ENCODE data around the gene PTPRA. TPM values are rescaled to one million over a fixed set of nuclear protein-coding genes. Genes with fewer than 3 reads are reported as not detected.

The PTPRA gene
- total RNA-seq, 1 experiment from 2014 or later = 57.0 TPM

DNA sequence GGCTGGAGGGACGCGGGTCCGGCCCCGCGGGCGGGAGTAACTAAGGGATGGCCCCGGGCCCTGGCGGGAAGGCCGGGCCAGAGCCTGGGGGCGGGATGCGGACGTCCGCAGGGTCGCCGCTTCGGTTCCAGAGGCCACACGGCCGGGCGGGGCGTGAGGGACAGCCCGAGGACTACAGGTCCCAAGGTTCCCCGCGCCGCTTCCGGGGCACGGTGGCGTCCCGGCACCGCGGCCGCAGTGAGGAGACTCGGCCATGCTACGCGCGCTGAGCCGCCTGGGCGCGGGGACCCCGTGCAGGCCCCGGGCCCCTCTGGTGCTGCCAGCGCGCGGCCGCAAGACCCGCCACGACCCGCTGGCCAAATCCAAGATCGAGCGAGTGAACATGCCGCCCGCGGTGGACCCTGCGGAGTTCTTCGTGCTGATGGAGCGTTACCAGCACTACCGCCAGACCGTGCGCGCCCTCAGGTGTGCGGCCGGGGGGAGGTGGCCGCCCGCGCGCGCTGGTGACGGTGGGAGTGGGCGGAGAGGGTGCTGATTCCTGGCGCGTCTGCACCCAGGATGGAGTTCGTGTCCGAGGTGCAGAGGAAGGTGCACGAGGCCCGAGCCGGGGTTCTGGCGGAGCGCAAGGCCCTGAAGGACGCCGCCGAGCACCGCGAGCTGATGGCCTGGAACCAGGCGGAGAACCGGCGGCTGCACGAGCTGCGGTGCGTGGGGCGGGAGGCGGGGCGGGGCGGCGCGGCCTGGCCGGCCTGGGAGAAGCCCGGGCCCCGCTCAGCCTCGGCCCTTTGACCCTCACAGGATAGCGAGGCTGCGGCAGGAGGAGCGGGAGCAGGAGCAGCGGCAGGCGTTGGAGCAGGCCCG, 172.8 kb downstream of the PTPRA start, which contains the start of gene MRPS26:
Gene MRPS26, plus strand, starts transcription at position 237 of the 861 bp plus-strand sequence. Its CDS starts 17 bp downstream, at position 254.
- peak; percentile 94 to 96 for DNase-seq
- Histone ChIP-seq H3K36me3 (ENCODE audit: control insufficient read depth, insufficient read depth, low read length) (peaks cover 11% of the 10 kb centered on the region), H3K4me3 (ENCODE audit: low read depth, low read length) (peak within 1 kb of the TSS; percentile 96), H3K4me1 (peaks cover 14% of the 10 kb centered on the region), H3K27me3 (replicated peaks; ENCODE audit: control insufficient read depth, insufficient read depth, low read length) (no peaks in the 10 kb centered on the region), H3K9me3 (no peaks in the 10 kb centered on the region)
- Mint-ChIP-seq H3K27me3 (ENCODE audit: insufficient read depth, unreplicated experiment) (no peaks in the 10 kb centered on the region), H3K9me3 (ENCODE audit: unreplicated experiment) (no peaks in the 10 kb centered on the region), H3K27ac (ENCODE audit: unreplicated experiment) (peak within 1 kb of the TSS; percentile 37), H3K4me3 (ENCODE audit: unreplicated experiment) (peak within 1 kb of the TSS; percentile 83), H3K36me3 (ENCODE audit: insufficient read depth, unreplicated experiment) (peaks cover 81% of the 10 kb centered on the region), H3K4me1 (ENCODE audit: low read depth, unreplicated experiment) (peaks cover 17% of the 10 kb centered on the region)
- ChIA-PET POLR2A (interaction anchor here (0.5 to 0.6 kb wide), 3 partner anchors 117 to 593 kb away, joined by 3 to 5 read pairs (median 3); no protein-coding TSS in a partner anchor), CTCF (interaction anchor here (0.6 to 1.1 kb wide), 7 partner anchors 8 to 526 kb away, joined by 3 to 9 read pairs (median 3); no protein-coding TSS in a partner anchor)
- TF ChIP-seq, protein P1, sequence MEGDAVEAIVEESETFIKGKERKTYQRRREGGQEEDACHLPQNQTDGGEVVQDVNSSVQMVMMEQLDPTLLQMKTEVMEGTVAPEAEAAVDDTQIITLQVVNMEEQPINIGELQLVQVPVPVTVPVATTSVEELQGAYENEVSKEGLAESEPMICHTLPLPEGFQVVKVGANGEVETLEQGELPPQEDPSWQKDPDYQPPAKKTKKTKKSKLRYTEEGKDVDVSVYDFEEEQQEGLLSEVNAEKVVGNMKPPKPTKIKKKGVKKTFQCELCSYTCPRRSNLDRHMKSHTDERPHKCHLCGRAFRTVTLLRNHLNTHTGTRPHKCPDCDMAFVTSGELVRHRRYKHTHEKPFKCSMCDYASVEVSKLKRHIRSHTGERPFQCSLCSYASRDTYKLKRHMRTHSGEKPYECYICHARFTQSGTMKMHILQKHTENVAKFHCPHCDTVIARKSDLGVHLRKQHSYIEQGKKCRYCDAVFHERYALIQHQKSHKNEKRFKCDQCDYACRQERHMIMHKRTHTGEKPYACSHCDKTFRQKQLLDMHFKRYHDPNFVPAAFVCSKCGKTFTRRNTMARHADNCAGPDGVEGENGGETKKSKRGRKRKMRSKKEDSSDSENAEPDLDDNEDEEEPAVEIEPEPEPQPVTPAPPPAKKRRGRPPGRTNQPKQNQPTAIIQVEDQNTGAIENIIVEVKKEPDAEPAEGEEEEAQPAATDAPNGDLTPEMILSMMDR (IDR thresholded peaks at IDR 0.05; ENCODE audit: insufficient read depth in 1 of 2, low read depth in 1 of 2, low read length in 1 of 2, severe bottlenecking in 1 of 2, unreplicated experiment in 1 of 2) = no peak
- no TSS peak for BruUV-seq (replicated peaks)
- intact Hi-C loops (cut with micrococcal nuclease; ENCODE audit: unreplicated experiment) = loop anchor here (1.0 kb wide), 1 partner anchor 23 kb away; no protein-coding TSS in a partner anchor

DNA sequence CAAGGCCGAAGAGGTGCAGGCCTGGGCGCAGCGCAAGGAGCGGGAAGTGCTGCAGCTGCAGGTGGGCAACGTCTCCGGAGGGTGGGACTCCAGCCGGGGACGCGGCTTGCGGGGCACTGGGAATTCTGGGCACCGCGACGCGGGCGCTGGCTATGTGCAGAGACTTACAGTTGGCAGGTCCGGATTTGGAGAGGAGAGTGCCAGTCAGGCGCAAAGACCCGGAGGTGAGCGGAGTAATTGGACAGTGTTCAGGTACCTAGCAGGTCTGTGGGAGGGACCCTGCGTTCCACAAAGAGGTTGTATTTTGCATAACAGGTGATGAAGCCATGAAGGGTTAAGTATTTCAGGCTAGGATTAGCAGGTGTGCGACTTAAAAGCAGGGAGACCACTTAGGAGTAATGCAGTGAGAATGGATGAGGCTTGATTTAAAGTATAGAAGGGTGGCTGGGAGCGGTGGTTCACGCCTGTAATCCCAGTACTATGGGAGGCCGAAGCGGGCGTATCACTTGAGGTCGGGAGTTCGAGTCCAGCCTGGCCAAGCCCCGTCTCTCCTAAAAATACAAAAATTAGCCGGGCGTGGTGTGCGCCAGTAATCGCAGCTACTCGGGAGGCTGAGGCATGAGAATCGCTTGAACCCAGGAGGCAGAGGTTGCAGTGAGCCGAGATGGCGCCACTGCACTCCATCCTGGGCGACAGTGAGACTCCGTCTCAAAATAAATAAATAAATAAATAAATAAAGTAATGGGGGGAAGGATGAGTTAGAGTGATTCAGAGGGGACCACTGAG, 173.6 kb downstream of the PTPRA start:
- intact Hi-C loops (cut with micrococcal nuclease; ENCODE audit: unreplicated experiment) = no loop called here
- no TSS peak for BruUV-seq (replicated peaks)
- Mint-ChIP-seq H3K4me1 (ENCODE audit: low read depth, unreplicated experiment) (peaks cover 10% of the 10 kb centered on the region), H3K4me3 (ENCODE audit: unreplicated experiment) (peak overlapping the region; percentile 83), H3K36me3 (ENCODE audit: insufficient read depth, unreplicated experiment) (peaks cover 82% of the 10 kb centered on the region), H3K27ac (ENCODE audit: unreplicated experiment) (peak overlapping the region; percentile 37), H3K27me3 (ENCODE audit: insufficient read depth, unreplicated experiment) (no peaks in the 10 kb centered on the region), H3K9me3 (ENCODE audit: unreplicated experiment) (no peaks in the 10 kb centered on the region)
- DNase-seq = peak; percentile 52 to 62
- Histone ChIP-seq H3K27me3 (replicated peaks; ENCODE audit: control insufficient read depth, insufficient read depth, low read length) (no peaks in the 10 kb centered on the region), H3K9me3 (no peaks in the 10 kb centered on the region), H3K4me3 (ENCODE audit: low read depth, low read length) (peak overlapping the region; percentile 96), H3K36me3 (ENCODE audit: control insufficient read depth, insufficient read depth, low read length) (peaks cover 11% of the 10 kb centered on the region), H3K4me1 (peaks cover 14% of the 10 kb centered on the region)
- TF ChIP-seq, protein P1 (IDR thresholded peaks at IDR 0.05; ENCODE audit: insufficient read depth in 1 of 2, low read depth in 1 of 2, low read length in 1 of 2, severe bottlenecking in 1 of 2, unreplicated experiment in 1 of 2) = no peak
- ChIA-PET CTCF (no interaction called here), POLR2A (no interaction called here)
